HepG2 (cell line): ENCODE results near the gene APEX1. TPM values are rescaled to one million over a fixed set of nuclear protein-coding genes. Genes with fewer than 3 reads are reported as not detected.

Experiments
- CENPBD1 ChIP-seq: sonication (generic); formaldehyde crosslinking; IDR thresholded peaks from 2 replicates; pipeline ENCODE4 v1.8.0; 2022; ENCODE audit warnings: missing genetic modification reagents, low read depth, mild to moderate bottlenecking, borderline replicate concordance
- HNRNPL ChIP-seq: fragments of 200-400 bp; formaldehyde crosslinking; IDR thresholded peaks from 2 replicates; pipeline ENCODE4 v1.6.1; 2017; ENCODE audit warnings: mild to moderate bottlenecking, low read depth, low read length
- KDM2A ChIP-seq: sonication (generic); formaldehyde crosslinking; IDR thresholded peaks from 2 replicates; pipeline ENCODE4 v1.4.0; 2020; ENCODE audit warnings: low read depth, missing genetic modification reagents, borderline replicate concordance
- MED1 ChIP-seq: sonication (generic); formaldehyde crosslinking; IDR thresholded peaks from 2 replicates; pipeline ENCODE4 v1.4.0; 2020; ENCODE audit warnings: missing genetic modification reagents
- MED8 ChIP-seq: sonication (generic); formaldehyde crosslinking; IDR thresholded peaks from 2 replicates; pipeline ENCODE4 v1.8.1; 2023; ENCODE audit warnings: mild to moderate bottlenecking, missing genetic modification reagents; ENCODE audit not compliant: insufficient replicate concordance
- NBN ChIP-seq: fragments of 450-650 bp; conservative IDR thresholded peaks from 2 replicates; pipeline ENCODE4 v1.6.1; 2017
- PLSCR1 ChIP-seq: sonication (generic); formaldehyde crosslinking; IDR thresholded peaks from 2 replicates; pipeline ENCODE4 v1.5.0; 2020; ENCODE audit warnings: missing genetic modification reagents, mild to moderate bottlenecking, borderline replicate concordance
- PRPF4 ChIP-seq: fragments of 200-400 bp; formaldehyde crosslinking; IDR thresholded peaks from 2 replicates; pipeline ENCODE4 v1.6.1; 2016; ENCODE audit warnings: low read length, low read depth; ENCODE audit not compliant: poor library complexity, severe bottlenecking
- SCMH1 ChIP-seq: sonication (generic); formaldehyde crosslinking; IDR thresholded peaks from 2 replicates; pipeline ENCODE4 v1.9.0; 2021; ENCODE audit warnings: missing genetic modification reagents, mild to moderate bottlenecking, borderline replicate concordance
- SMARCC2 ChIP-seq: fragments of 450-650 bp; IDR thresholded peaks from 2 replicates; pipeline ENCODE4 v1.6.1; 2017; ENCODE audit warnings: antibody characterized with exemption, mild to moderate bottlenecking
- SOX13 ChIP-seq, 3 experiments: fragments of 450-650 bp in 1 of 3; sonication (generic) in 1 of 3; formaldehyde crosslinking in 1 of 3; IDR thresholded peaks in 2 of 3; conservative IDR thresholded peaks in 1 of 3; 2 replicates each; pipeline versions ENCODE4 v1.5.0 to v1.6.1; 2016 to 2020; ENCODE audit warnings: antibody characterized with exemption in 1 of 3, mild to moderate bottlenecking in 1 of 3, missing compliant biosample characterization in 1 of 3, missing genetic modification reagents in 1 of 3, moderate library complexity in 1 of 3
- SP4 ChIP-seq: sonication (generic); formaldehyde crosslinking; IDR thresholded peaks from 2 replicates; pipeline ENCODE4 v1.8.1; 2023; ENCODE audit warnings: mild to moderate bottlenecking, missing genetic modification reagents
- SP5 ChIP-seq: IDR thresholded peaks from 2 replicates; pipeline ENCODE4 v1.6.1; 2016; ENCODE audit warnings: low read depth, borderline replicate concordance
- ZKSCAN1 ChIP-seq: fragments of 150-350 bp; IDR thresholded peaks from 2 replicates; pipeline ENCODE4 v1.6.1; 2014; ENCODE audit warnings: low read length
- ZMYM2 ChIP-seq: sonication (generic); formaldehyde crosslinking; IDR thresholded peaks from 2 replicates; pipeline ENCODE4 v1.8.0; 2022; ENCODE audit warnings: mild to moderate bottlenecking, missing genetic modification reagents
- ZNF205 ChIP-seq: IDR thresholded peaks from 2 replicates; pipeline ENCODE4 v1.6.1; 2018; ENCODE audit warnings: missing biosample characterization, missing genetic modification reagents
- ZNF317 ChIP-seq: sonication (generic); formaldehyde crosslinking; IDR thresholded peaks from 2 replicates; pipeline ENCODE4 v1.5.0; 2020; ENCODE audit warnings: mild to moderate bottlenecking, missing genetic modification reagents
- ZNF451 ChIP-seq: sonication (generic); formaldehyde crosslinking; IDR thresholded peaks from 2 replicates; pipeline ENCODE4 v1.5.0; 2020; ENCODE audit warnings: mild to moderate bottlenecking, missing genetic modification reagents
- ZNF556 ChIP-seq: sonication (generic); formaldehyde crosslinking; IDR thresholded peaks from 2 replicates; pipeline ENCODE4 v1.4.0; 2020; ENCODE audit warnings: mild to moderate bottlenecking, missing genetic modification reagents, borderline replicate concordance
- ZNF878 ChIP-seq: sonication (generic); formaldehyde crosslinking; IDR thresholded peaks from 2 replicates; pipeline ENCODE4 v1.8.1; 2023; ENCODE audit warnings: mild to moderate bottlenecking, missing genetic modification reagents, moderate library complexity
- polyA plus RNA-seq, 8 experiments: library from polyadenylated mRNA; depleted of rRNA in 3 of 8; stranded (reverse) in 7 of 8; unstranded in 1 of 8; fragments of >200 nt; fragmentation: Illumina TruSeq in 4 of 8; extraction: Trizol in 4 of 8; gene quantifications; 2 replicates each; pipeline versions ENCODE4 v1.2.1 to v1.2.3, GENCODE V29; 2011 to 2016; ENCODE audit warnings: low read depth in 4 of 8, missing spikeins in 1 of 8, mixed read lengths in 1 of 8; ENCODE audit not compliant: insufficient read depth in 1 of 8
- total RNA-seq, 5 experiments: library from RNA; depleted of rRNA; stranded (reverse); fragments of >200 nt; fragmentation: Illumina TruSeq; extraction: Trizol; gene quantifications; 2 replicates each; pipeline ENCODE4 v1.2.3, GENCODE V29; 2016; ENCODE audit warnings: low read depth in 1 of 5
- TF ChIP-seq, protein P1 (sequence below): sonication (generic); formaldehyde crosslinking; IDR thresholded peaks from 2 replicates; pipeline ENCODE4 v1.4.0; 2020; ENCODE audit warnings: missing genetic modification reagents; ENCODE audit errors: not compliant biosample characterization
- TF ChIP-seq, protein P2 (sequence below): sonication (generic); formaldehyde crosslinking; IDR thresholded peaks from 2 replicates; pipeline ENCODE4 v1.4.0; 2020; ENCODE audit warnings: low read depth, missing genetic modification reagents
- TF ChIP-seq, protein P3 (sequence below): sonication (generic); formaldehyde crosslinking; IDR thresholded peaks from 2 replicates; pipeline ENCODE4 v1.4.0; 2020; ENCODE audit warnings: missing genetic modification reagents, borderline replicate concordance

APEX1 gene
- total and polyA plus RNA-seq, 2 of the 13 experiments (the other 11 are each of a cell fraction or from before 2014, with no cell fraction given) = 171 to 405 TPM

DNA sequence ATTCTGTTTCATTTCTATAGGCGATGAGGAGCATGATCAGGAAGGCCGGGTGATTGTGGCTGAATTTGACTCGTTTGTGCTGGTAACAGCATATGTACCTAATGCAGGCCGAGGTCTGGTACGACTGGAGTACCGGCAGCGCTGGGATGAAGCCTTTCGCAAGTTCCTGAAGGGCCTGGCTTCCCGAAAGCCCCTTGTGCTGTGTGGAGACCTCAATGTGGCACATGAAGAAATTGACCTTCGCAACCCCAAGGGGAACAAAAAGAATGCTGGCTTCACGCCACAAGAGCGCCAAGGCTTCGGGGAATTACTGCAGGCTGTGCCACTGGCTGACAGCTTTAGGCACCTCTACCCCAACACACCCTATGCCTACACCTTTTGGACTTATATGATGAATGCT lies 1.9 kb downstream of the APEX1 start (continued):
- peak; percentile 17 for TF ChIP-seq MED8
- no peak for TF ChIP-seq NBN
- no peak for TF ChIP-seq SOX13 (IDR thresholded peaks at IDR 0.05)
- TF ChIP-seq SOX13 (CRISPR knock-in tag; conservative IDR thresholded peaks at IDR 0.05 in 1 of 2, IDR thresholded peaks at IDR 0.05 in 1 of 2) = no peak
- TF ChIP-seq ZNF205 = no peak
- TF ChIP-seq SP4 (CRISPR knock-in tag) = no peak
- TF ChIP-seq ZNF451 (CRISPR knock-in tag) = no peak
- no peak for TF ChIP-seq ZMYM2 (CRISPR knock-in tag)
- no peak for TF ChIP-seq PRPF4
- TF ChIP-seq, protein P1, sequence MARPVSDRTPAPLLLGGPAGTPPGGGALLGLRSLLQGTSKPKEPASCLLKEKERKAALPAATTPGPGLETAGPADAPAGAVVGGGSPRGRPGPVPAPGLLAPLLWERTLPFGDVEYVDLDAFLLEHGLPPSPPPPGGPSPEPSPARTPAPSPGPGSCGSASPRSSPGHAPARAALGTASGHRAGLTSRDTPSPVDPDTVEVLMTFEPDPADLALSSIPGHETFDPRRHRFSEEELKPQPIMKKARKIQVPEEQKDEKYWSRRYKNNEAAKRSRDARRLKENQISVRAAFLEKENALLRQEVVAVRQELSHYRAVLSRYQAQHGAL (CRISPR knock-in tag) = no peak
- TF ChIP-seq PLSCR1 (CRISPR knock-in tag) = no peak
- no peak for TF ChIP-seq CENPBD1 (CRISPR knock-in tag)
- TF ChIP-seq SCMH1 (CRISPR knock-in tag) = no peak
- TF ChIP-seq HNRNPL = no peak
- TF ChIP-seq MED1 = no peak
- no peak for TF ChIP-seq KDM2A (CRISPR knock-in tag)
- TF ChIP-seq SMARCC2 = no peak
- TF ChIP-seq, protein P2, sequence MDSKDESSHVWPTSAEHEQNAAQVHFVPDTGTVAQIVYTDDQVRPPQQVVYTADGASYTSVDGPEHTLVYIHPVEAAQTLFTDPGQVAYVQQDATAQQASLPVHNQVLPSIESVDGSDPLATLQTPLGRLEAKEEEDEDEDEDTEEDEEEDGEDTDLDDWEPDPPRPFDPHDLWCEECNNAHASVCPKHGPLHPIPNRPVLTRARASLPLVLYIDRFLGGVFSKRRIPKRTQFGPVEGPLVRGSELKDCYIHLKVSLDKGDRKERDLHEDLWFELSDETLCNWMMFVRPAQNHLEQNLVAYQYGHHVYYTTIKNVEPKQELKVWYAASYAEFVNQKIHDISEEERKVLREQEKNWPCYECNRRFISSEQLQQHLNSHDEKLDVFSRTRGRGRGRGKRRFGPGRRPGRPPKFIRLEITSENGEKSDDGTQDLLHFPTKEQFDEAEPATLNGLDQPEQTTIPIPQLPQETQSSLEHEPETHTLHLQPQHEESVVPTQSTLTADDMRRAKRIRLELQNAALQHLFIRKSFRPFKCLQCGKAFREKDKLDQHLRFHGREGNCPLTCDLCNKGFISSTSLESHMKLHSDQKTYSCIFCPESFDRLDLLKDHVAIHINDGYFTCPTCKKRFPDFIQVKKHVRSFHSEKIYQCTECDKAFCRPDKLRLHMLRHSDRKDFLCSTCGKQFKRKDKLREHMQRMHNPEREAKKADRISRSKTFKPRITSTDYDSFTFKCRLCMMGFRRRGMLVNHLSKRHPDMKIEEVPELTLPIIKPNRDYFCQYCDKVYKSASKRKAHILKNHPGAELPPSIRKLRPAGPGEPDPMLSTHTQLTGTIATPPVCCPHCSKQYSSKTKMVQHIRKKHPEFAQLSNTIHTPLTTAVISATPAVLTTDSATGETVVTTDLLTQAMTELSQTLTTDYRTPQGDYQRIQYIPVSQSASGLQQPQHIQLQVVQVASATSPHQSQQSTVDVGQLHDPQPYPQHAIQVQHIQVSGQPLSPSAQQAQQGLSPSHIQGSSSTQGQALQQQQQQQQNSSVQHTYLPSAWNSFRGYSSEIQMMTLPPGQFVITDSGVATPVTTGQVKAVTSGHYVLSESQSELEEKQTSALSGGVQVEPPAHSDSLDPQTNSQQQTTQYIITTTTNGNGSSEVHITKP (CRISPR knock-in tag) = no peak
- TF ChIP-seq ZNF556 (CRISPR knock-in tag) = no peak
- no peak for TF ChIP-seq ZKSCAN1
- TF ChIP-seq ZNF878 (CRISPR knock-in tag) = no peak
- no peak for TF ChIP-seq ZNF317
- TF ChIP-seq, protein P3, sequence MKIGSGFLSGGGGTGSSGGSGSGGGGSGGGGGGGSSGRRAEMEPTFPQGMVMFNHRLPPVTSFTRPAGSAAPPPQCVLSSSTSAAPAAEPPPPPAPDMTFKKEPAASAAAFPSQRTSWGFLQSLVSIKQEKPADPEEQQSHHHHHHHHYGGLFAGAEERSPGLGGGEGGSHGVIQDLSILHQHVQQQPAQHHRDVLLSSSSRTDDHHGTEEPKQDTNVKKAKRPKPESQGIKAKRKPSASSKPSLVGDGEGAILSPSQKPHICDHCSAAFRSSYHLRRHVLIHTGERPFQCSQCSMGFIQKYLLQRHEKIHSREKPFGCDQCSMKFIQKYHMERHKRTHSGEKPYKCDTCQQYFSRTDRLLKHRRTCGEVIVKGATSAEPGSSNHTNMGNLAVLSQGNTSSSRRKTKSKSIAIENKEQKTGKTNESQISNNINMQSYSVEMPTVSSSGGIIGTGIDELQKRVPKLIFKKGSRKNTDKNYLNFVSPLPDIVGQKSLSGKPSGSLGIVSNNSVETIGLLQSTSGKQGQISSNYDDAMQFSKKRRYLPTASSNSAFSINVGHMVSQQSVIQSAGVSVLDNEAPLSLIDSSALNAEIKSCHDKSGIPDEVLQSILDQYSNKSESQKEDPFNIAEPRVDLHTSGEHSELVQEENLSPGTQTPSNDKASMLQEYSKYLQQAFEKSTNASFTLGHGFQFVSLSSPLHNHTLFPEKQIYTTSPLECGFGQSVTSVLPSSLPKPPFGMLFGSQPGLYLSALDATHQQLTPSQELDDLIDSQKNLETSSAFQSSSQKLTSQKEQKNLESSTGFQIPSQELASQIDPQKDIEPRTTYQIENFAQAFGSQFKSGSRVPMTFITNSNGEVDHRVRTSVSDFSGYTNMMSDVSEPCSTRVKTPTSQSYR (CRISPR knock-in tag) = no peak
- TF ChIP-seq SP5 (CRISPR knock-in tag) = no peak
